ENCODE results near the gene CAPZB. TPM values are rescaled to one million over a fixed set of nuclear protein-coding genes. Genes with fewer than 3 reads are reported as not detected.

The CAPZB gene
- total RNA-seq, 1 donor from 2014 or later: 267 TPM

- ATAC-seq: no peak
- no peak for DNase-seq (ENCODE audit: missing footprints)
- intact Hi-C loops (cut with DNase I): loop anchor here (5.0 kb wide), 2 partner anchors 33 to 83 kb away; partner anchors contain the start of gene CAPZB
These were observed 80.6 kb downstream of the CAPZB start for GRCh38 chr1:19404748-19405147.

GRCh38 chr1:19403256-19403655, 82.1 kb downstream of the CAPZB start:
- intact Hi-C loops (cut with DNase I): loop anchor here (5.0 kb wide), 2 partner anchors 34 to 84 kb away; partner anchors contain the start of gene CAPZB
- DNase-seq (ENCODE audit: missing footprints): no peak
- ATAC-seq: no peak

GRCh38 chr1:19402031-19402813, 83.1 kb downstream of the CAPZB start:
- DNase-seq (ENCODE audit: missing footprints) (no peak), ATAC-seq (no peak)
- intact Hi-C loops (cut with DNase I): loop anchor here (5.0 kb wide), 2 partner anchors 35 to 85 kb away; partner anchors contain the start of gene CAPZB

GRCh38 chr1:19401535-19401889, 83.8 kb downstream of the CAPZB start:
- DNase-seq (ENCODE audit: missing footprints) (no peak), ATAC-seq (no peak)
- intact Hi-C loops (cut with DNase I): loop anchor here (5.0 kb wide), 2 partner anchors 36 to 86 kb away; partner anchors contain the start of gene CAPZB

GRCh38 chr1:19400875-19401534, 84.3 kb downstream of the CAPZB start:
- ATAC-seq: no peak
- DNase-seq (ENCODE audit: missing footprints): no peak
- intact Hi-C loops (cut with DNase I): loop anchor here (5.0 kb wide), 2 partner anchors 36 to 86 kb away; partner anchors contain the start of gene CAPZB

- intact Hi-C loops (cut with DNase I): loop anchor here (5.0 kb wide), 2 partner anchors 37 to 87 kb away; partner anchors contain the start of gene CAPZB
- ATAC-seq (peak; percentile 56), DNase-seq (ENCODE audit: missing footprints) (no peak)
These were observed 85.1 kb downstream of the CAPZB start for GRCh38 chr1:19400192-19400611.

GRCh38 chr1:19398309-19398760, 87.0 kb downstream of the CAPZB start:
- intact Hi-C loops (cut with DNase I): no loop called here
- no peak for ATAC-seq

GRCh38 chr1:19397217-19397945, 88.0 kb downstream of the CAPZB start:
- ATAC-seq (no peak), DNase-seq (ENCODE audit: missing footprints) (no peak)
- intact Hi-C loops (cut with DNase I): no loop called here

More at GRCh38 chr1:19398309-19398760, 87.0 kb downstream of the CAPZB start:
- no peak for DNase-seq (ENCODE audit: missing footprints)

- DNase-seq (ENCODE audit: missing footprints): no peak
- ATAC-seq: no peak
- intact Hi-C loops (cut with DNase I): no loop called here
These were observed 89.1 kb downstream of the CAPZB start for GRCh38 chr1:19396280-19396679.

- ATAC-seq (no peak), DNase-seq (ENCODE audit: missing footprints) (no peak)
- intact Hi-C loops (cut with DNase I): no loop called here
These were observed 89.6 kb downstream of the CAPZB start for GRCh38 chr1:19395678-19396192.

- intact Hi-C loops (cut with DNase I): loop anchor here (5.0 kb wide), 3 partner anchors 64 to 189 kb away; no protein-coding TSS in a partner anchor
- ATAC-seq (no peak), DNase-seq (ENCODE audit: missing footprints) (no peak)
These were observed 92.3 kb downstream of the CAPZB start for GRCh38 chr1:19393046-19393445.

GRCh38 chr1:19392221-19392620, 93.1 kb downstream of the CAPZB start:
- ATAC-seq: no peak

GRCh38 chr1:19391596-19391981, 93.8 kb downstream of the CAPZB start:
- ATAC-seq (peak; percentile 5), DNase-seq (ENCODE audit: missing footprints) (no peak)
- intact Hi-C loops (cut with DNase I): loop anchor here (2.0 to 5.0 kb wide), 4 partner anchors 66 to 261 kb away; no protein-coding TSS in a partner anchor

More at GRCh38 chr1:19392221-19392620, 93.1 kb downstream of the CAPZB start:
- intact Hi-C loops (cut with DNase I): loop anchor here (5.0 kb wide), 3 partner anchors 65 to 190 kb away; no protein-coding TSS in a partner anchor
- DNase-seq (ENCODE audit: missing footprints): no peak

GRCh38 chr1:19390901-19391595, 94.3 kb downstream of the CAPZB start:
- no peak for DNase-seq (ENCODE audit: missing footprints)
- peak; percentile 31 for ATAC-seq
- intact Hi-C loops (cut with DNase I): loop anchor here (2.0 to 5.0 kb wide), 4 partner anchors 66 to 262 kb away; no protein-coding TSS in a partner anchor

- intact Hi-C loops (cut with DNase I): loop anchor here (2.0 to 5.0 kb wide), 4 partner anchors 67 to 262 kb away; no protein-coding TSS in a partner anchor
- ATAC-seq: no peak
- no peak for DNase-seq (ENCODE audit: missing footprints)
These were observed 95.0 kb downstream of the CAPZB start for GRCh38 chr1:19390166-19390850.

GRCh38 chr1:19388980-19389379, 96.4 kb downstream of the CAPZB start:
- ATAC-seq (no peak), DNase-seq (ENCODE audit: missing footprints) (no peak)
- intact Hi-C loops (cut with DNase I): no loop called here

GRCh38 chr1:19387045-19387467, 98.3 kb downstream of the CAPZB start:
- no peak for DNase-seq (ENCODE audit: missing footprints)
- ATAC-seq: no peak
- intact Hi-C loops (cut with DNase I): no loop called here

Data from Right ventricle myocardium inferior (tissue), 1 donor.